ENCODE data around the gene PTGDS. TPM values are rescaled to one million over a fixed set of nuclear protein-coding genes. Genes with fewer than 3 reads are reported as not detected.
A peak's percentile ranks its signal among the peaks of the same experiment; 100 is the strongest.

PTGDS gene
- total and polyA plus RNA-seq, 9 of the 15 experiments (the other 6 are each of a cell fraction or from before 2014, with no cell fraction given), result 0.46 to 7.1 (median 2.0) TPM

DNA sequence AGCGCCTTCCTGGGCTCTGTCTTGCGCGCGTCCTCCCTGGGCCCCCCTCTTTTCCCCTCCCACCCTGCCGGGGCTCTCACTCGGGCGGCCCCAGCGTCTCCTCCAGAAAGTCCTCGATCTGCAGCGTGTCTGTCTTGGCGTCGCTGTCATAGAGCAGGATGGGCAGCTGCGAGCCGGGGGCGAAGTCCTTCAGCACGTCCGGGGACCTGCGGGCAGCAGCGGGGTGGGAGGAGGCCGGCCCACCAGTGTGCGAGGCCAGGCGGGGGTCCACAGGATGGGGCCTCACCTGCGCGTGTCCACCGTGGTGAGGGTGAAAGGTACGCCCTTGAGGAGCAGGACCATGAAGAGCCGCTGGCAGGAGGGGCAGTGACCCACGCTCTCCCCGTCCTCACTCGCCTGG, 18.1 kb downstream of the PTGDS start:
- FAIRE-seq (no peak), DNase-seq (ENCODE audit: extremely low read depth in 1 of 4, low spot score in 3 of 4) (no peak), ATAC-seq (no peak)
- Histone ChIP-seq H3K27me3 (ENCODE audit: control insufficient read depth in 2 of 2, insufficient read depth in 2 of 2, low read length in 2 of 2) (no peaks in the 10 kb centered on the region), H3K9me3 (replicated peaks; ENCODE audit: control insufficient read depth, insufficient read depth, low read depth, low read length) (peaks cover 6% of the 10 kb centered on the region), H3K9me1 (ENCODE audit: control insufficient read depth, insufficient read depth, low read length) (no peaks in the 10 kb centered on the region), H3K27ac (ENCODE audit: extremely low read depth, low read depth, low read length) (no peak overlapping the region), H3K4me3 (no peak overlapping the region), H3K36me3 (ENCODE audit: control insufficient read depth, insufficient read depth, low read length) (peaks cover 22% of the 10 kb centered on the region; the same call in 1 of the 3 replicates), H3K79me2 (ENCODE audit: control insufficient read depth, insufficient read depth, low read length) (peaks cover 18% of the 10 kb centered on the region), H3K4me1 (replicated peaks in 1 of 2; ENCODE audit: control insufficient read depth in 2 of 2, insufficient read depth in 2 of 2, low read length in 2 of 2) (peaks cover 32 to 75% of the 10 kb centered on the region in 2 experiments), H3K4me2 (ENCODE audit: insufficient read depth, low read length) (no peak overlapping the region), H4K20me1 (replicated peaks; ENCODE audit: control insufficient read depth, insufficient read depth, low read length) (no peaks in the 10 kb centered on the region), H2AFZ (ENCODE audit: low read depth, low read length) (no peak overlapping the region), H3K9ac (ENCODE audit: insufficient read depth in 1 of 2, low read depth in 2 of 2, low read length in 2 of 2) (peak overlapping the region in 1 of 2 experiments; percentile 88; a peak in 1 of 4 replicates)
- peak; percentile 61; the same call in 1 of the 2 replicates for TF ChIP-seq POLR2G (IDR thresholded peaks at IDR 0.05; ENCODE audit: low read depth, low read length)
- TF ChIP-seq, protein P1, sequence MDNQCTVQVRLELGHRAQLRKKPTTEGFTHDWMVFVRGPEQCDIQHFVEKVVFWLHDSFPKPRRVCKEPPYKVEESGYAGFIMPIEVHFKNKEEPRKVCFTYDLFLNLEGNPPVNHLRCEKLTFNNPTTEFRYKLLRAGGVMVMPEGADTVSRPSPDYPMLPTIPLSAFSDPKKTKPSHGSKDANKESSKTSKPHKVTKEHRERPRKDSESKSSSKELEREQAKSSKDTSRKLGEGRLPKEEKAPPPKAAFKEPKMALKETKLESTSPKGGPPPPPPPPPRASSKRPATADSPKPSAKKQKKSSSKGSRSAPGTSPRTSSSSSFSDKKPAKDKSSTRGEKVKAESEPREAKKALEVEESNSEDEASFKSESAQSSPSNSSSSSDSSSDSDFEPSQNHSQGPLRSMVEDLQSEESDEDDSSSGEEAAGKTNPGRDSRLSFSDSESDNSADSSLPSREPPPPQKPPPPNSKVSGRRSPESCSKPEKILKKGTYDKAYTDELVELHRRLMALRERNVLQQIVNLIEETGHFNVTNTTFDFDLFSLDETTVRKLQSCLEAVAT (IDR thresholded peaks at IDR 0.05), result 0 out of 4 replicates have a peak, but pooled peaks of 1 of the 2 experiments have one; percentile 22
- TF ChIP-seq PRPF4 (IDR thresholded peaks at IDR 0.05; ENCODE audit: insufficient read depth, low read depth, low read length, poor library complexity, severe bottlenecking), result peak; percentile 53
- TF ChIP-seq, protein P2, sequence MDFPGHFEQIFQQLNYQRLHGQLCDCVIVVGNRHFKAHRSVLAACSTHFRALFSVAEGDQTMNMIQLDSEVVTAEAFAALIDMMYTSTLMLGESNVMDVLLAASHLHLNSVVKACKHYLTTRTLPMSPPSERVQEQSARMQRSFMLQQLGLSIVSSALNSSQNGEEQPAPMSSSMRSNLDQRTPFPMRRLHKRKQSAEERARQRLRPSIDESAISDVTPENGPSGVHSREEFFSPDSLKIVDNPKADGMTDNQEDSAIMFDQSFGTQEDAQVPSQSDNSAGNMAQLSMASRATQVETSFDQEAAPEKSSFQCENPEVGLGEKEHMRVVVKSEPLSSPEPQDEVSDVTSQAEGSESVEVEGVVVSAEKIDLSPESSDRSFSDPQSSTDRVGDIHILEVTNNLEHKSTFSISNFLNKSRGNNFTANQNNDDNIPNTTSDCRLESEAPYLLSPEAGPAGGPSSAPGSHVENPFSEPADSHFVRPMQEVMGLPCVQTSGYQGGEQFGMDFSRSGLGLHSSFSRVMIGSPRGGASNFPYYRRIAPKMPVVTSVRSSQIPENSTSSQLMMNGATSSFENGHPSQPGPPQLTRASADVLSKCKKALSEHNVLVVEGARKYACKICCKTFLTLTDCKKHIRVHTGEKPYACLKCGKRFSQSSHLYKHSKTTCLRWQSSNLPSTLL (IDR thresholded peaks at IDR 0.05), result no peak
- TF ChIP-seq POLR2A (conservative IDR thresholded peaks at IDR 0.05), result peak; percentile 20; the same call in 1 of the 2 replicates
- 90% methylated on average over 10 of the region's 30 CpGs for WGBS (ENCODE audit: insufficient coverage, low coverage, missing lambda C conversion rate)
- intact Hi-C loops (cut with micrococcal nuclease) (no loop called here), in situ Hi-C loops (cut with MboI) (no loop called here)
- CTCF ChIA-PET (ENCODE audit: low intra/inter-chr PET ratio), result no interaction called here
- no TSS peak for BruUV-seq (replicated peaks)
- POLR2A ChIA-PET, result interaction anchor here (0.6 to 1.3 kb wide), 3 partner anchors 9 to 149 kb away, joined by 3 to 8 read pairs (median 4); no protein-coding TSS in a partner anchor
